PC-9 (cell line): Measurements from ENCODE around the gene MEX3A. TPM values are rescaled to one million over a fixed set of nuclear protein-coding genes. Genes with fewer than 3 reads are reported as not detected.

Experiments
- BruUV-seq: library from RNA; stranded (reverse); fragments of 400-500 nt; replicated peaks from 2 replicates; lab custom pipeline; 2021; lab: Mats Ljungman, UMichigan
- CTCF ChIA-PET: fragments of 300-600 bp; sonication (Branson Sonifier 250); formaldehyde crosslinking; loops from one replicate; lab custom pipeline; 2022; ENCODE audit warnings: antibody characterized with exemption; lab: Charles Lee
- POLR2A ChIA-PET: fragments of 300-600 bp; sonication (Branson Sonifier 250); formaldehyde crosslinking; loops from one replicate; lab custom pipeline; 2022; ENCODE audit warnings: antibody characterized with exemption; ENCODE audit not compliant: unreplicated experiment; lab: Charles Lee
- DNase-seq, 2 experiments: peaks; one replicate each; pipeline versions ENCODE4 v3.0.0 to v3.0.0-alpha.2; 2015 to 2022; ENCODE audit warnings: mixed read lengths in 1 of 2
- H2AFZ ChIP-seq: fragments of 200-600 bp; sonication (generic); 2 replicates; pipeline ENCODE4 v1.8.1; 2017; ENCODE audit warnings: antibody characterized with exemption
- H3F3A ChIP-seq: fragments of 200-600 bp; sonication (generic); 2 replicates; pipeline ENCODE4 v1.8.1; 2017; ENCODE audit warnings: antibody characterized with exemption, mild to moderate bottlenecking, low read depth; ENCODE audit not compliant: insufficient read depth
- H3K27ac ChIP-seq: fragments of 200-600 bp; sonication (generic); 2 replicates; pipeline ENCODE4 v1.6.1; 2016; ENCODE audit warnings: mixed run types
- H3K27me3 ChIP-seq: fragments of 200-600 bp; sonication (generic); 2 replicates; pipeline ENCODE4 v1.6.1; 2016; ENCODE audit warnings: low read depth, mixed run types; ENCODE audit not compliant: insufficient read depth
- H3K36me3 ChIP-seq: fragments of 200-600 bp; sonication (generic); 2 replicates; pipeline ENCODE4 v1.6.1; 2016; ENCODE audit warnings: low read depth, mixed run types
- H3K4me1 ChIP-seq: fragments of 200-600 bp; sonication (generic); replicated peaks from 2 replicates; pipeline ENCODE4 v1.6.1; 2016; ENCODE audit warnings: mixed run types; ENCODE audit not compliant: insufficient read depth
- H3K4me2 ChIP-seq: fragments of 200-600 bp; sonication (generic); 2 replicates; pipeline ENCODE4 v1.6.1; 2017; ENCODE audit warnings: mixed run types
- H3K4me3 ChIP-seq: fragments of 200-600 bp; sonication (generic); 2 replicates; pipeline ENCODE4 v1.6.1; 2016; ENCODE audit warnings: mixed run types
- H3K79me2 ChIP-seq: fragments of 200-600 bp; sonication (generic); 2 replicates; pipeline ENCODE4 v1.6.1; 2017; ENCODE audit warnings: low read depth, mixed run types
- H3K9me2 ChIP-seq: fragments of 200-600 bp; sonication (generic); 2 replicates; pipeline ENCODE4 v1.8.1; 2017; ENCODE audit warnings: mild to moderate bottlenecking; ENCODE audit not compliant: insufficient read depth
- H3K9me3 ChIP-seq: fragments of 200-600 bp; sonication (generic); 2 replicates; pipeline ENCODE4 v1.8.1; 2016; ENCODE audit warnings: low read depth; ENCODE audit not compliant: insufficient read depth
- H4K20me1 ChIP-seq: fragments of 200-600 bp; sonication (generic); 2 replicates; pipeline ENCODE4 v1.8.1; 2017; ENCODE audit not compliant: insufficient read depth
- EZH2 ChIP-seq: fragments of 200-600 bp; sonication (generic); IDR thresholded peaks from 2 replicates; pipeline ENCODE4 v1.8.0; 2017; ENCODE audit warnings: antibody characterized with exemption, low read depth
- intact Hi-C: fragments of 100-400 bp; cut with micrococcal nuclease; formaldehyde crosslinking; loops from one replicate; pipeline ENCODE4 v1.10.0; 2022; ENCODE audit not compliant: unreplicated experiment
- total RNA-seq: library from RNA; stranded (reverse); gene quantifications from 2 replicates; pipeline ENCODE4 v1.2.3, GENCODE V29; 2021
- TF ChIP-seq, protein P1 (sequence below): fragments of 200-600 bp; sonication (generic); conservative IDR thresholded peaks from 2 replicates; pipeline ENCODE4 v1.6.1; 2017; ENCODE audit warnings: mixed run types, antibody characterized with exemption, mild to moderate bottlenecking, moderate library complexity

MEX3A gene
- total RNA-seq, 1 experiment from 2014 or later, result 7.2 TPM

GRCh38 chr1:156063997-156064285 lies 18.3 kb downstream of the MEX3A start:
- H3K27ac ChIP-seq, result no peak overlapping the region
- ChIA-PET POLR2A (interaction anchor here (0.6 kb wide), 1 partner anchor 208 kb away, joined by 4 read pairs; no protein-coding TSS in a partner anchor), CTCF (interaction anchor here (0.5 kb wide), 1 partner anchor 31 kb away, joined by 3 read pairs; no protein-coding TSS in a partner anchor)
- peaks cover 22% of the 10 kb centered on the region for H3F3A ChIP-seq
- no peaks in the 10 kb centered on the region for H3K27me3 ChIP-seq
- H4K20me1 ChIP-seq, result peaks cover 33% of the 10 kb centered on the region
- DNase-seq, result no peak
- peaks cover 7% of the 10 kb centered on the region; the same call in 1 of the 2 replicates for H3K36me3 ChIP-seq
- peaks cover 18% of the 10 kb centered on the region for H3K4me1 ChIP-seq
- H3K9me2 ChIP-seq, result no peaks in the 10 kb centered on the region
- no peak overlapping the region for H2AFZ ChIP-seq
- intact Hi-C loops, result loop anchor here (5.0 kb wide), 1 partner anchor 62 kb away; no protein-coding TSS in a partner anchor
- peaks cover 63% of the 10 kb centered on the region for H3K79me2 ChIP-seq
- no peaks in the 10 kb centered on the region for H3K9me3 ChIP-seq
- peak overlapping the region; percentile 94 for H3K4me2 ChIP-seq
- TF ChIP-seq, protein P1, sequence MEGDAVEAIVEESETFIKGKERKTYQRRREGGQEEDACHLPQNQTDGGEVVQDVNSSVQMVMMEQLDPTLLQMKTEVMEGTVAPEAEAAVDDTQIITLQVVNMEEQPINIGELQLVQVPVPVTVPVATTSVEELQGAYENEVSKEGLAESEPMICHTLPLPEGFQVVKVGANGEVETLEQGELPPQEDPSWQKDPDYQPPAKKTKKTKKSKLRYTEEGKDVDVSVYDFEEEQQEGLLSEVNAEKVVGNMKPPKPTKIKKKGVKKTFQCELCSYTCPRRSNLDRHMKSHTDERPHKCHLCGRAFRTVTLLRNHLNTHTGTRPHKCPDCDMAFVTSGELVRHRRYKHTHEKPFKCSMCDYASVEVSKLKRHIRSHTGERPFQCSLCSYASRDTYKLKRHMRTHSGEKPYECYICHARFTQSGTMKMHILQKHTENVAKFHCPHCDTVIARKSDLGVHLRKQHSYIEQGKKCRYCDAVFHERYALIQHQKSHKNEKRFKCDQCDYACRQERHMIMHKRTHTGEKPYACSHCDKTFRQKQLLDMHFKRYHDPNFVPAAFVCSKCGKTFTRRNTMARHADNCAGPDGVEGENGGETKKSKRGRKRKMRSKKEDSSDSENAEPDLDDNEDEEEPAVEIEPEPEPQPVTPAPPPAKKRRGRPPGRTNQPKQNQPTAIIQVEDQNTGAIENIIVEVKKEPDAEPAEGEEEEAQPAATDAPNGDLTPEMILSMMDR, result no peak
- no peak for TF ChIP-seq EZH2
- BruUV-seq, result no TSS peak
- H3K4me3 ChIP-seq, result 0 out of 2 replicates have a peak overlapping the region, but pooled peaks have one; percentile 64

GRCh38 chr1:156062189-156062588 lies 20.1 kb downstream of the MEX3A start:
- H2AFZ ChIP-seq, result no peak overlapping the region
- H3K9me2 ChIP-seq, result no peaks in the 10 kb centered on the region
- no peak for TF ChIP-seq EZH2
- TF ChIP-seq, protein P1, result no peak
- no TSS peak for BruUV-seq
- DNase-seq, result peak; percentile 56 to 59
- H3K27me3 ChIP-seq, result no peaks in the 10 kb centered on the region
- intact Hi-C loops, result loop anchor here (5.0 kb wide), 1 partner anchor 60 kb away; no protein-coding TSS in a partner anchor
- POLR2A ChIA-PET, result interaction anchor here (0.5 to 0.7 kb wide), 2 partner anchors 59 to 411 kb away, joined by 3 to 4 read pairs; no protein-coding TSS in a partner anchor
- CTCF ChIA-PET, result interaction anchor here (0.5 to 0.7 kb wide), 3 partner anchors 20 to 1071 kb away, joined by 3 to 4 read pairs (median 4); partner anchors contain the start of gene MEX3A
- peaks cover 18% of the 10 kb centered on the region for H3K4me1 ChIP-seq
- H3K9me3 ChIP-seq, result no peaks in the 10 kb centered on the region
- peaks cover 59% of the 10 kb centered on the region for H3K79me2 ChIP-seq
- H3F3A ChIP-seq, result peaks cover 22% of the 10 kb centered on the region
- H3K4me3 ChIP-seq, result peak overlapping the region; percentile 64
- peak overlapping the region; percentile 94 for H3K4me2 ChIP-seq
- peaks cover 33% of the 10 kb centered on the region for H4K20me1 ChIP-seq
- peaks cover 7% of the 10 kb centered on the region; the same call in 1 of the 2 replicates for H3K36me3 ChIP-seq
- peak overlapping the region; percentile 61 for H3K27ac ChIP-seq

- Histone ChIP-seq H3F3A (peaks cover 22% of the 10 kb centered on the region), H3K4me1 (peaks cover 18% of the 10 kb centered on the region), H3K4me3 (peak within 1 kb of the TSS; percentile 64), H4K20me1 (peaks cover 28% of the 10 kb centered on the region), H3K36me3 (peaks cover 7% of the 10 kb centered on the region; the same call in 1 of the 2 replicates), H3K9me3 (no peaks in the 10 kb centered on the region), H3K27ac (peak within 1 kb of the TSS; percentile 61), H3K79me2 (peaks cover 49% of the 10 kb centered on the region), H2AFZ (peak within 1 kb of the TSS; percentile 93), H3K27me3 (no peaks in the 10 kb centered on the region), H3K4me2 (peak within 1 kb of the TSS; percentile 94), H3K9me2 (no peaks in the 10 kb centered on the region)
- TSS peak; percentile 70 for BruUV-seq
- ChIA-PET CTCF (interaction anchor here (0.5 to 0.6 kb wide), 4 partner anchors 122 to 1204 kb away, joined by 3 to 12 read pairs (median 4); no protein-coding TSS in a partner anchor), POLR2A (interaction anchor here (0.6 to 0.8 kb wide), 7 partner anchors 46 to 649 kb away, joined by 3 to 8 read pairs (median 3); partner anchors contain the start of gene ARHGEF2)
- TF ChIP-seq, protein P1, result no peak
- TF ChIP-seq EZH2, result no peak
- DNase-seq, result peak; percentile 90 to 92
- intact Hi-C loops, result loop anchor here (1.0 to 5.0 kb wide), 3 partner anchors 22 to 99 kb away; partner anchors contain the start of gene MEX3A
Observed at GRCh38 chr1:156060937-156061636, 21.2 kb downstream of the MEX3A start, which contains the start of gene RAB25. Gene RAB25, plus strand, starts transcription at chr1:156061160. Its CDS starts 241 bp downstream, at chr1:156061401.
